Mesodermal cell (in vitro differentiated cells): Measurements from ENCODE around the gene KRTAP5-11.
"Not testable (repeated sequence)": the region's sequence is repeated elsewhere in the genome, so short reads cannot be mapped to it uniquely, and the experiment has no call there.

ENCODE experiments used
- H3K27ac ChIP-seq: 2 replicates; pipeline ENCODE4 v1.7.0; 2013; ENCODE audit warnings: mild to moderate bottlenecking, low read depth, low read length, moderate library complexity; ENCODE audit not compliant: severe bottlenecking
- H3K36me3 ChIP-seq: 2 replicates; pipeline ENCODE4 v1.7.1; 2013; ENCODE audit warnings: mild to moderate bottlenecking, low read length, moderate library complexity; ENCODE audit not compliant: control insufficient read depth, insufficient read depth
- H3K4me1 ChIP-seq: one replicate; pipeline ENCODE4 v1.7.1; 2013; ENCODE audit warnings: mild to moderate bottlenecking, low read length; ENCODE audit not compliant: insufficient read depth, control insufficient read depth, poor library complexity, severe bottlenecking
- H3K4me3 ChIP-seq: 2 replicates; pipeline ENCODE4 v1.7.0; 2013; ENCODE audit warnings: low read length, control low read depth, mild to moderate bottlenecking; ENCODE audit not compliant: insufficient read depth, poor library complexity, severe bottlenecking; ENCODE audit errors: extremely low read depth
- H3K9me3 ChIP-seq: 2 replicates; pipeline ENCODE4 v1.7.1; 2013; ENCODE audit warnings: mild to moderate bottlenecking, low read length, moderate library complexity; ENCODE audit not compliant: control insufficient read depth
- WGBS, 2 experiments: methylation state at CpG; one replicate each; pipeline ENCODE4 v1.1.5; 2013; ENCODE audit warnings: missing lambda C conversion rate in 2 of 2; ENCODE audit not compliant: insufficient coverage in 2 of 2; 5-methylcytosine and 5-hydroxymethylcytosine counted together

KRTAP5-11 gene

GRCh38 chr11:71539971-71540370 is 42.7 kb downstream of the KRTAP5-11 start:
- 92 to 93% methylated on average over 9 to 11 of the region's 11 CpGs for WGBS, 2 experiments
- not testable (repeated sequence) for H3K4me3 ChIP-seq, H3K9me3 ChIP-seq, H3K36me3 ChIP-seq, H3K27ac ChIP-seq, H3K4me1 ChIP-seq

DNA sequence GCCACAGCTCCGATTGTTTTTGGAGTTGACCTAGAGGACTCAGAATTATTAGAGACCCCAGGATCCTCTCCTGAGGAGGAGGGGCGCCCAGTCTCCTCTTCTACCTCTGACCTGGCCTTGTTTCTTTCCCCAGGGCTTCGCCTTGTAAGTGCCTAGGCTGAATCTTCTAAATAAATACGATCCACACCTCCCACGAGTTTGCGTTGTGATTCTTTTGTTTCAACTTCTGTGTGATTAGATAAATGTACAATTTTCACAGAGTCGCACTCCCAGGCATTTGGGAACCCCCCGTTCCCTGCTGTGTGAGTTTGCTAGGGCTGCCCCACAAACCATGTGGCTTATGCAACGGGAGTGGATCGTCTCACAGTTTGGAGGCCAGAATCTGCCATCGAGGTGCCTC is 43.7 kb downstream of the KRTAP5-11 start:
- H3K27ac ChIP-seq: no peak overlapping the region
- H3K9me3 ChIP-seq: no peaks in the 10 kb centered on the region
- no peak overlapping the region for H3K4me3 ChIP-seq
- no peaks in the 10 kb centered on the region for H3K36me3 ChIP-seq
- WGBS, 2 experiments: 89 to 95% methylated on average over 6 of the region's 11 CpGs
- H3K4me1 ChIP-seq: no peaks in the 10 kb centered on the region

DNA sequence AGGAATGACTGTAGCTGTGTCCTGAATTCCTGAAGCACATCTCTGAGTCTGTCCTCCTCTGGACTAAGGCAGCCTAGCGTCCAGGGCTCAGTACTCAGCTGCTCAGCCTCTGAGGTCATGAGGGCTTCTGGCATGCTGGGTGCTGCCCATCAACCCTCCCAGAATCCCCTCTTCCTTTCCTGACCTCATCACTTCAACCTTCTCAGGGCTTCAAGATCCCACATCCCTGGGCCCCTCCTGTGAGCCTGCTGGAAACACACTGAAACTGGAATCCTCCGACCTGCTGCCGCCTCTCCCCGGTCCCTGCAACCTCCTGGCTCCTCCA is 44.0 kb downstream of the KRTAP5-11 start:
- no peaks in the 10 kb centered on the region for H3K4me1 ChIP-seq
- H3K9me3 ChIP-seq: no peaks in the 10 kb centered on the region
- no peaks in the 10 kb centered on the region for H3K36me3 ChIP-seq
- WGBS, 2 experiments: 82 to 94% methylated on average over 3 to 4 of the region's 4 CpGs
- H3K27ac ChIP-seq: no peak overlapping the region
- no peak overlapping the region for H3K4me3 ChIP-seq

DNA sequence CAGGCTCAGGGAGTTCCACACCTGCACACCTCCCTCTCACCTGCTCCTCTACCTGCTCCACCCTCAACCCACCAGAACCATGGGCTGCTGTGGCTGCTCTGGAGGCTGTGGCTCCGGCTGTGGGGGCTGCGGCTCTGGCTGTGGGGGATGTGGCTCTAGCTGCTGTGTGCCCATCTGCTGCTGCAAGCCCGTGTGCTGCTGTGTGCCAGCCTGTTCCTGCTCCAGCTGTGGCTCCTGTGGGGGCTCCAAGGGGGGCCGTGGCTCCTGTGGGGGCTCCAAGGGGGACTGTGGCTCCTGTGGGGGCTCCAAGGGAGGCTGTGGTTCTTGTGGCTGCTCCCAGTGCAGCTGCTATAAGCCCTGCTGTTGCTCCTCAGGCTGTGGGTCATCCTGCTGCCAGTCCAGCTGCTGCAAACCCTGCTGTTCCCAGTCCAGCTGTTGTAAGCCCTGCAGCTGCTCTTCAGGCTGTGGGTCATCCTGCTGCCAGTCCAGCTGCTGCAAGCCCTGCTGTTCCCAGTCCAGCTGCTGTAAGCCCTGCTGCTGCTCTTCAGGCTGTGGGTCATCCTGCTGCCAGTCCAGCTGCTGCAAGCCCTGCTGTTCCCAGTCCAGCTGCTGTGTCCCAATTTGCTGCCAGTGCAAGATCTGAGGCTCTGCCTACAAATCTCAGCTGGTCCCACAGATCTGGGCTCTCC is 44.6 kb downstream of the KRTAP5-11 start, which contains the start of gene KRTAP5-8:
Gene KRTAP5-8 (plus strand): TSS at position 49 of the 689 bp plus-strand sequence. CDS start 31 bp downstream, at position 80.
- H3K27ac ChIP-seq, H3K9me3 ChIP-seq, H3K4me3 ChIP-seq, H3K36me3 ChIP-seq, H3K4me1 ChIP-seq: not testable (repeated sequence)
- WGBS, 2 experiments: 86 to 90% methylated on average over 2 to 3 of the region's 4 CpGs

DNA sequence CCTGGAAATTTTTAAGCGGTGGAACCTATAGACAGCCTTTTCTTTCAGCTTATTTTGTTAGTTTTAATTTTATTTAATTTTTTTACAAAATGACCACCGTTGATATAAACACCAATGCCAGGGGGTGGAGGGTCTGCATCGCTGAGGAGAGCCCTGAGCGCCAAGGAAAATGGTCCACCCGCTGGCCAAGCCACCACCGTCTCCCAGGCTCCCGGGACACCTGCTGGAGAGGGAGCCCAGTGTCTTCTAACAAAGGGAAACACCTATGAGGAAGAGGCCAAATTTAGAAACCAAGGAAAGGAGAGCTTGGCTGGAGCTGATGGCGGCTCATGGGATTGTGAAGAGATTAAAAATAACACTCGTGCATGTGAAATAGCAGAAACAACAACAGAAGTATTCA is 45.1 kb downstream of the KRTAP5-11 start:
- H3K9me3 ChIP-seq: no peaks in the 10 kb centered on the region
- WGBS, 2 experiments: 94 to 97% methylated on average over 5 to 8 of the region's 9 CpGs
- H3K27ac ChIP-seq: no peak overlapping the region
- no peak overlapping the region for H3K4me3 ChIP-seq
- H3K36me3 ChIP-seq: no peaks in the 10 kb centered on the region
- H3K4me1 ChIP-seq: no peaks in the 10 kb centered on the region

DNA sequence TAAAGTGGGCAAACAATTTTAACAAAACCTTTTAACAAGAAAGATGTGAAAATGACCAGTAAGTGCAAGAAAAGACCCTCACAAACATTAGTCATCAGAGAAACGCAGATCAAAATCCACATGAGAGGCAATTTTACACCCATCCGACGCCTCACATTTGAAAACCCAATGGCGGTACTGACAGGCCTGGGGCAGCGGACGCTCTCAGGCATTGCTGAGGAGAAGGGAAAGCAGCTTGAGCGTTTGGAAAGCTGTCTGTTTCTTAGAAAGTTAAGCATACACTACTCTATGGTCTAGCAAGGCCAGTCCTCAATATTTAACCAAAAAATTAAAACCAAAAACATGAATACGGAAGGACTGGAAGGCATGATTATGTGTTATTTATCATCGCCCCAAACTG is 46.9 kb downstream of the KRTAP5-11 start:
- Histone ChIP-seq H3K4me1 (no peaks in the 10 kb centered on the region), H3K27ac (no peak overlapping the region), H3K36me3 (no peaks in the 10 kb centered on the region), H3K4me3 (no peak overlapping the region), H3K9me3 (no peaks in the 10 kb centered on the region)
- 96% methylated on average over 4 to 6 of the region's 9 CpGs for WGBS, 2 experiments

DNA sequence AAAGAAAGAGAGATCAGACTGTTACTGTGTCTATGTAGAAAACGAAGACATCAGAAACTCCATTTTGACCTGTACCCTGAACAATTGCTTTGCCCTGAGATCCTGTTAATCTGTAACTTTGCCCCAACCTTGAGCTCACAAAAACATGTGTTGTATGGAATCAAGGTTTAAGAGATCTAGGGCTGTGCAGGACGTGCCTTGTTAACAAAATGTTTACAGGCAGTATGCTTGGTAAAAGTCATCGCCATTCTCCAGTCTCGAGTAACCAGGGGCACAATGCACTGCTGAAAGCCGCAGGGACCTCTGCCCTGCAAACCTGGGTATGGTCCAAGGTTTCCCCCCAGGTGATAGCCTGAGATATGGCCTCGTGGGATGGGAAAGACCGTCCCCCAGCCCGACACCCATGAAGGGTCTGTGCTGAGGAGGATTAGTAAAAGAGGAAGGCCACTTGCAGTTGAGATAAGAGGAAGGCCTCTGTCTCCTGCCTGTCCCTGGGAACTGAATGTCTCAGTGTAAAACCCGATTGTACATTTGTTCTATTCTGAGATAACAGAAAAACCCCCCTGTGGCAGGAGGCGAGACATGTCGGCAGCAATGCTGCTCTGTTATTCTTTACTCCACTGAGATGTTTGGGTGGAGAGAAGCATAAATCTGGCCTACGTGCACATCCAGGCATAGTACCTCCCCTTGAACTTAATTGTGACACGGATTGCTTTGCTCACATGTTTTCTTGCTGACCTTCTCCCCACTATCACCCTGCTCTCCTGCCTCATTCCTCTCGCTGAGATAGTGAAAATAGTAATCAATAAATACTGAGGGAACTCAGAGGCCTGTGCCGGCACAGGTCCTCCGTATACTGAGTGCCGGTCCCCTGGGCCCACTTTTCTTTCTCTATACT is 47.7 kb downstream of the KRTAP5-11 start:
- 95% methylated on average over 9 to 11 of the region's 17 CpGs for WGBS, 2 experiments
- H3K4me1 ChIP-seq, H3K27ac ChIP-seq, H3K9me3 ChIP-seq, H3K36me3 ChIP-seq, H3K4me3 ChIP-seq: not testable (repeated sequence)

DNA sequence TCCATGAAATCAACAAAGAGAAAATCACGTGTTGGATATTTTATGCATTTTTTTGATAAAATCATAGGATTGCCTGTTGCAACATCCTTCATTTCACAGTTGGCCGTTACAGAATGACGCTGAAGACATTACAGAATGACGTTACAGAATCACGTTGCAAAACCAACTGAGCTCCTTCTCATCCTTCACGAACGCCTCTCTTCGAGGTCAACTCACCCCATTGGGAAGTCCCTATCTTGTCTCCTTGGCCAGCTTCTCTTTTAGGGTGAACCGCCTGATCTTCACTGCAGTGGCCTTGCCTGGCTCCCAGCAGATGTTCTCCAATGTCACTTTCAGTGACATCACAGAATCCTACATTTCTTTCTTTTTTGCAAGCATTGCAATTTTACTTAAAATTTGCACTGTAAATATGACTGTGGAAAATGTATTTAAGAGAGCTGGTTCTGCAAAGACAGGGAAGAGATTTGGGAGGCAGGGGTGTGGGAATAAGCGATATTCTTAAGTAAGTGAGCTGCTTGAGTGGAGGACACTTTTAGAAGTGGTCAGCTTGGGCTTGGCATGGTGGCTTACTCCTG is 50.6 kb downstream of the KRTAP5-11 start:
- H3K27ac ChIP-seq: no peak overlapping the region
- H3K9me3 ChIP-seq: no peaks in the 10 kb centered on the region
- H3K36me3 ChIP-seq: no peaks in the 10 kb centered on the region
- H3K4me1 ChIP-seq: no peaks in the 10 kb centered on the region
- 83 to 86% methylated on average over 10 of the region's 10 CpGs for WGBS, 2 experiments
- no peak overlapping the region for H3K4me3 ChIP-seq
